Measurements from ENCODE around the gene PDF.
"Not testable (repeated sequence)": the region's sequence is repeated elsewhere in the genome, so short reads cannot be mapped to it uniquely, and the experiment has no call there.

PDF gene

DNA sequence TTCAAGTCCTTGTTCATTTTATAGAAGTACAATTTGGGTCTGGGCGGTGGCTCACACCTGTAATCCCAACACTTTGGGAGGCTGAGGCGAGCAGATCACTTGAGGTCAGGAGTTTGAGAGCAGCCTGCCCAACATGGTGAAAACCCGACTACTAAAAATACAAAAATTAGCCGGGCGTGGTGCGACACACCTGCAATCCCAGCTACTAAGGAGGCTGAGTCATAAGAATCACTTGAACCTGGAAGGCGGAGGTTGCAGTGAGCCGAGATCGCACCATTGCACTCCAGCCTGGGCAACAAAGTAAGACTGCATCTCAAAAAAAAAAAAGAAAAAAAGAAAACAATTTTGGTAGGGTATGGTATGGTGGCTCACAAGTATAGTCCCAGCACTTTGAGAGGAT is 29.7 kb upstream of the PDF start:
- not testable (repeated sequence) for H3K27me3 ChIP-seq (ENCODE audit: control insufficient read depth in 1 of 2, insufficient read depth in 1 of 2, low read length in 2 of 2); H3K4ac ChIP-seq (ENCODE audit: low read depth in 1 of 2, low read length in 2 of 2); H2BK5ac ChIP-seq (ENCODE audit: low read depth, low read length, poor library complexity, severe bottlenecking); H3K9ac ChIP-seq (ENCODE audit: low read length); H3K9me3 ChIP-seq (ENCODE audit: control insufficient read depth, low read length); H2BK12ac ChIP-seq (ENCODE audit: low read length in 2 of 2); H3K23ac ChIP-seq (ENCODE audit: low read length in 2 of 2); H3K4me3 ChIP-seq (ENCODE audit: insufficient read depth in 1 of 2, low read depth in 1 of 2, low read length in 2 of 2); H2BK120ac ChIP-seq (ENCODE audit: low read depth, low read length); H4K91ac ChIP-seq (ENCODE audit: low read length); H2BK15ac ChIP-seq (ENCODE audit: low read depth, poor library complexity, severe bottlenecking); H3K27ac ChIP-seq (ENCODE audit: low read length, poor library complexity, severe bottlenecking); H3K18ac ChIP-seq (ENCODE audit: low read depth in 1 of 2, low read length in 2 of 2); H3K4me1 ChIP-seq (ENCODE audit: control insufficient read depth, insufficient read depth, low read depth, low read length); H4K8ac ChIP-seq (ENCODE audit: low read length); DNase-seq; H2AFZ ChIP-seq (ENCODE audit: low read depth, low read length); H3K14ac ChIP-seq (ENCODE audit: low read length in 2 of 2); H2AK5ac ChIP-seq (ENCODE audit: low read length, severe bottlenecking); H3K4me2 ChIP-seq (ENCODE audit: low read length, poor library complexity, severe bottlenecking)
- Histone ChIP-seq H3K36me3 (ENCODE audit: control insufficient read depth in 1 of 2, insufficient read depth in 2 of 2, low read depth in 1 of 2, low read length in 2 of 2) (peaks cover 37 to 59% of the 10 kb centered on the region in 2 experiments), H3K79me1 (replicated peaks; ENCODE audit: low read length, poor library complexity, severe bottlenecking) (peaks cover 12% of the 10 kb centered on the region)
- 99% methylated on average over 9 of the region's 9 CpGs for WGBS

GRCh38 chr16:69351309-69352027 is 21.1 kb upstream of the PDF start, which contains the start of gene TMED6:
TSS of gene TMED6 (minus strand) at chr16:69351786. CDS start at chr16:69351753, 33 bp downstream.
- no peak within 1 kb of the TSS for H2BK12ac ChIP-seq (ENCODE audit: low read length in 2 of 2)
- H3K27ac ChIP-seq (ENCODE audit: low read length, poor library complexity, severe bottlenecking), result no peak within 1 kb of the TSS
- no peak within 1 kb of the TSS for H3K4me2 ChIP-seq (ENCODE audit: low read length, poor library complexity, severe bottlenecking)
- no peak within 1 kb of the TSS for H2BK15ac ChIP-seq (ENCODE audit: low read depth, poor library complexity, severe bottlenecking)
- 95% methylated on average over 12 of the region's 12 CpGs for WGBS
- H3K18ac ChIP-seq (ENCODE audit: low read depth in 1 of 2, low read length in 2 of 2), result no peak within 1 kb of the TSS
- peaks cover 2% of the 10 kb centered on the region for H3K79me1 ChIP-seq (replicated peaks; ENCODE audit: low read length, poor library complexity, severe bottlenecking)
- H3K9ac ChIP-seq (ENCODE audit: low read length), result no peak within 1 kb of the TSS
- no peak within 1 kb of the TSS for H2BK120ac ChIP-seq (ENCODE audit: low read depth, low read length)
- no peak within 1 kb of the TSS for H3K4ac ChIP-seq (ENCODE audit: low read depth in 1 of 2, low read length in 2 of 2)
- H3K9me3 ChIP-seq (ENCODE audit: control insufficient read depth, low read length), result no peaks in the 10 kb centered on the region
- DNase-seq, result no peak
- H2AFZ ChIP-seq (ENCODE audit: low read depth, low read length), result no peak within 1 kb of the TSS
- H4K8ac ChIP-seq (ENCODE audit: low read length), result no peak within 1 kb of the TSS
- H3K4me3 ChIP-seq (ENCODE audit: insufficient read depth in 1 of 2, low read depth in 1 of 2, low read length in 2 of 2), result no peak within 1 kb of the TSS
- no peak within 1 kb of the TSS for H3K14ac ChIP-seq (ENCODE audit: low read length in 2 of 2)
- no peak within 1 kb of the TSS for H2BK5ac ChIP-seq (ENCODE audit: low read depth, low read length, poor library complexity, severe bottlenecking)
- H4K91ac ChIP-seq (ENCODE audit: low read length), result no peak within 1 kb of the TSS
- no peak within 1 kb of the TSS for H2AK5ac ChIP-seq (ENCODE audit: low read length, severe bottlenecking)
- H3K23ac ChIP-seq (ENCODE audit: low read length in 2 of 2), result no peak within 1 kb of the TSS
- peaks cover 3% of the 10 kb centered on the region for H3K4me1 ChIP-seq (ENCODE audit: control insufficient read depth, insufficient read depth, low read depth, low read length)
- H3K27me3 ChIP-seq (ENCODE audit: control insufficient read depth in 1 of 2, insufficient read depth in 1 of 2, low read length in 2 of 2), result no peaks in the 10 kb centered on the region
- peaks cover 22 to 41% of the 10 kb centered on the region in 2 experiments for H3K36me3 ChIP-seq (ENCODE audit: control insufficient read depth in 1 of 2, insufficient read depth in 2 of 2, low read depth in 1 of 2, low read length in 2 of 2)

DNA sequence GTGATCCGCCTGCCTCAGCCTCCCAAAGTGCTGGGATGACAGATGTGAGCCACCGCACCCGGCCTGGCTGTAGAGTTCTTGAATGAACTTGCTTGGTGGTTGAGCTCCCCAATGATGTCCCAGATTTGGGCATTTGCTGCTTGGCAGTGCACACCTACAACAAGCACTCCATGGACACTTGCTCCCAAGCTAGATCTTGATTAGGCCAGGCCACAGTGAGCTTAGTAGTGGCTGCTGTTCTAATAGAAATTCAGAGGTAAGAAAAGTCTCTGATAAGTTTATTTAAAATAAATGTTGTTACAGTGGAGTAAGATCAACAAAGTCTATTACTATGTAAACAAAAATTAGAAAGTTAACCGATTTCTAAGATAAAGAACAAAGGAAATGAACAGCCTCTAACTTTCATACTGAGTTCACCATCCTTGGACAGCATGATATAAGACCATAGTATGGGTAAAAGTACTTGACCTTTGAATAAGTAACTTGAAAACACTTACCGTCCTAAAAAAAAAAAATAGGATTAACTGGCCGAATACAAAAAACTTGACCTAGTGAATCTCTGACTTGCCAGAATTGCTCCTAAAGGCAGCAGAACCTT is 20.2 kb upstream of the PDF start:
- Histone ChIP-seq H3K4me2 (ENCODE audit: low read length, poor library complexity, severe bottlenecking) (no peak overlapping the region), H2BK120ac (ENCODE audit: low read depth, low read length) (no peak overlapping the region), H3K4ac (ENCODE audit: low read depth in 1 of 2, low read length in 2 of 2) (no peak overlapping the region), H3K27me3 (ENCODE audit: control insufficient read depth in 1 of 2, insufficient read depth in 1 of 2, low read length in 2 of 2) (no peaks in the 10 kb centered on the region), H3K18ac (ENCODE audit: low read depth in 1 of 2, low read length in 2 of 2) (no peak overlapping the region), H2BK12ac (ENCODE audit: low read length in 2 of 2) (no peak overlapping the region), H3K27ac (ENCODE audit: low read length, poor library complexity, severe bottlenecking) (no peak overlapping the region), H2BK15ac (ENCODE audit: low read depth, poor library complexity, severe bottlenecking) (no peak overlapping the region), H4K8ac (ENCODE audit: low read length) (no peak overlapping the region), H3K4me1 (ENCODE audit: control insufficient read depth, insufficient read depth, low read depth, low read length) (peaks cover 3% of the 10 kb centered on the region), H3K9ac (ENCODE audit: low read length) (no peak overlapping the region), H3K14ac (ENCODE audit: low read length in 2 of 2) (no peak overlapping the region), H2BK5ac (ENCODE audit: low read depth, low read length, poor library complexity, severe bottlenecking) (no peak overlapping the region), H4K91ac (ENCODE audit: low read length) (no peak overlapping the region), H2AFZ (ENCODE audit: low read depth, low read length) (no peak overlapping the region), H3K9me3 (ENCODE audit: control insufficient read depth, low read length) (no peaks in the 10 kb centered on the region), H3K4me3 (ENCODE audit: insufficient read depth in 1 of 2, low read depth in 1 of 2, low read length in 2 of 2) (no peak overlapping the region), H2AK5ac (ENCODE audit: low read length, severe bottlenecking) (no peak overlapping the region), H3K79me1 (replicated peaks; ENCODE audit: low read length, poor library complexity, severe bottlenecking) (peaks cover 2% of the 10 kb centered on the region), H3K23ac (ENCODE audit: low read length in 2 of 2) (no peak overlapping the region), H3K36me3 (ENCODE audit: control insufficient read depth in 1 of 2, insufficient read depth in 2 of 2, low read depth in 1 of 2, low read length in 2 of 2) (peaks cover 19 to 40% of the 10 kb centered on the region in 2 experiments)
- 89% methylated on average over 5 of the region's 6 CpGs for WGBS
- DNase-seq, result peak; percentile 6

DNA sequence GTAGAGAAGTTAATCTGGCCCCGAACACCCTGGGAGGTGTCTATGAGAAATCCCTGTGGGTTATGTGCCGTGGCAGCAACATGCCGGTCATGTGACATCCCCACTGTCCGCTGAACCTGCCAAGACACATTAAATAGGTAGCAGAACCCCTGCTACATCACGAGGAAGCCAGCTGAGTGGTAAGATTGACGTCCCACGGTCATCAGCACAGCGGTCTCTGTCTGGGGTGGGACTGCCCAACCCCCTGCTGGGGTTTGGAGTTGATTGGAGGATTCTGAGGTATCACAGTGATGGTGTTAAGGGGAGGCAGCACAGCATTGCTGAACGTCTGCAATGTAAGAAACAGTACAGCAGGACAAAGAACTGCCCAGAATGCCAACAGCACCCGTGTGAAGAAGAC is 19.1 kb upstream of the PDF start:
- H3K36me3 ChIP-seq (ENCODE audit: control insufficient read depth in 1 of 2, insufficient read depth in 2 of 2, low read depth in 1 of 2, low read length in 2 of 2), result peaks cover 13 to 38% of the 10 kb centered on the region in 2 experiments
- 92% methylated on average over 10 of the region's 10 CpGs for WGBS
- no peaks in the 10 kb centered on the region for H3K9me3 ChIP-seq (ENCODE audit: control insufficient read depth, low read length)
- H3K4me1 ChIP-seq (ENCODE audit: control insufficient read depth, insufficient read depth, low read depth, low read length), result peaks cover 3% of the 10 kb centered on the region
- H2BK5ac ChIP-seq (ENCODE audit: low read depth, low read length, poor library complexity, severe bottlenecking), result no peak overlapping the region
- no peak overlapping the region for H2BK12ac ChIP-seq (ENCODE audit: low read length in 2 of 2)
- H3K14ac ChIP-seq (ENCODE audit: low read length in 2 of 2), result no peak overlapping the region
- H4K8ac ChIP-seq (ENCODE audit: low read length), result no peak overlapping the region
- no peak overlapping the region for H4K91ac ChIP-seq (ENCODE audit: low read length)
- no peak for DNase-seq
- no peak overlapping the region for H3K18ac ChIP-seq (ENCODE audit: low read depth in 1 of 2, low read length in 2 of 2)
- no peak overlapping the region for H2BK15ac ChIP-seq (ENCODE audit: low read depth, poor library complexity, severe bottlenecking)
- no peak overlapping the region for H3K4me3 ChIP-seq (ENCODE audit: insufficient read depth in 1 of 2, low read depth in 1 of 2, low read length in 2 of 2)
- no peak overlapping the region for H2AK5ac ChIP-seq (ENCODE audit: low read length, severe bottlenecking)
- no peak overlapping the region for H3K4me2 ChIP-seq (ENCODE audit: low read length, poor library complexity, severe bottlenecking)
- no peak overlapping the region for H3K4ac ChIP-seq (ENCODE audit: low read depth in 1 of 2, low read length in 2 of 2)
- H3K27ac ChIP-seq (ENCODE audit: low read length, poor library complexity, severe bottlenecking), result no peak overlapping the region
- no peak overlapping the region for H2BK120ac ChIP-seq (ENCODE audit: low read depth, low read length)
- H2AFZ ChIP-seq (ENCODE audit: low read depth, low read length), result no peak overlapping the region
- no peak overlapping the region for H3K23ac ChIP-seq (ENCODE audit: low read length in 2 of 2)
- no peaks in the 10 kb centered on the region for H3K27me3 ChIP-seq (ENCODE audit: control insufficient read depth in 1 of 2, insufficient read depth in 1 of 2, low read length in 2 of 2)
- H3K9ac ChIP-seq (ENCODE audit: low read length), result no peak overlapping the region
- H3K79me1 ChIP-seq (replicated peaks; ENCODE audit: low read length, poor library complexity, severe bottlenecking), result peaks cover 2% of the 10 kb centered on the region
